Measurements from ENCODE around the gene LSG1. TPM values are rescaled to one million over a fixed set of nuclear protein-coding genes. Genes with fewer than 3 reads are reported as not detected.

The LSG1 gene
- total and polyA plus RNA-seq, 10 of the 15 experiments (the other 5 are each of a cell fraction or from before 2014, with no cell fraction given): 14.3 to 75.6 (median 54.4) TPM

GRCh38 chr3:194637541-194638400 lies 34.2 kb downstream of the LSG1 start (continued):
- TF ChIP-seq EZH2 (IDR thresholded peaks at IDR 0.05; ENCODE audit: borderline replicate concordance, control insufficient read depth, low read depth, low read length) (no peak), CBX3 (IDR thresholded peaks at IDR 0.05; ENCODE audit: borderline replicate concordance, low read depth) (no peak), POLR2A (IDR thresholded peaks at IDR 0.05; ENCODE audit: low read depth, low read length) (no peak), ZBTB40 (IDR thresholded peaks at IDR 0.05; ENCODE audit: borderline replicate concordance) (no peak), NRF1 (conservative IDR thresholded peaks at IDR 0.05; ENCODE audit: low read depth, low read length) (no peak)

- Histone ChIP-seq H2AFZ (ENCODE audit: control insufficient read depth, low read depth, low read length) (no peak overlapping the region), H3K4me1 (ENCODE audit: control insufficient read depth, insufficient read depth, low read length) (no peaks in the 10 kb centered on the region; the same call in none of the 2 replicates), H3K27me3 (replicated peaks in 1 of 2; ENCODE audit: control insufficient read depth in 2 of 2, insufficient read depth in 2 of 2, low read length in 1 of 2) (no peaks in the 10 kb centered on the region), H3K9ac (ENCODE audit: control insufficient read depth, insufficient read depth, low read length) (no peak overlapping the region), H3K79me2 (ENCODE audit: control insufficient read depth, insufficient read depth, low read length) (no peaks in the 10 kb centered on the region), H3K4me3 (no peak overlapping the region), H3K4me2 (ENCODE audit: control insufficient read depth, insufficient read depth) (no peak overlapping the region), H3K36me3 (ENCODE audit: control insufficient read depth in 2 of 2, insufficient read depth in 2 of 2, low read length in 1 of 2) (peaks cover 6 to 10% of the 10 kb centered on the region in 2 experiments), H4K20me1 (ENCODE audit: control insufficient read depth, insufficient read depth) (no peaks in the 10 kb centered on the region), H3K9me3 (replicated peaks; ENCODE audit: control insufficient read depth, insufficient read depth, low read length) (no peaks in the 10 kb centered on the region; the same call in 2 of the 3 replicates), H3K27ac (ENCODE audit: control insufficient read depth, insufficient read depth) (no peak overlapping the region)
- DNase-seq (ENCODE audit: low read depth, low spot score) (no peak), ATAC-seq (no peak), FAIRE-seq (no peak)
- RAD21 ChIA-PET (ENCODE audit: unreplicated experiment): no interaction called here
- POLR2A ChIA-PET: interaction anchor here (0.6 kb wide), 1 partner anchor 58 kb away, joined by 8 read pairs; no protein-coding TSS in a partner anchor
- intact Hi-C loops (cut with micrococcal nuclease; ENCODE audit: unreplicated experiment) (no loop called here), in situ Hi-C loops (cut with MboI) (no loop called here)
- WGBS (ENCODE audit: insufficient coverage, insufficient replicate concordance, low lambda C conversion rate, missing lambda C conversion rate): 67% methylated on average over 3 of the region's 3 CpGs
- CTCF ChIA-PET: interaction anchor here (0.6 kb wide), 1 partner anchor 265 kb away, joined by 3 read pairs; no protein-coding TSS in a partner anchor
- SMC1A ChIA-PET (ENCODE audit: uncharacterized antibody, unreplicated experiment): no interaction called here
- BruUV-seq (replicated peaks): no TSS peak
- TF ChIP-seq MEF2A (IDR thresholded peaks at IDR 0.05; ENCODE audit: insufficient read depth, low read depth, low read length) (no peak), POLR2AphosphoS2 (IDR thresholded peaks at IDR 0.05; ENCODE audit: low read depth, low read length) (no peak), PML (IDR thresholded peaks at IDR 0.05; ENCODE audit: low read length) (no peak), BRCA1 (IDR thresholded peaks at IDR 0.05; ENCODE audit: low read depth, low read length) (no peak), ZZZ3 (IDR thresholded peaks at IDR 0.05; ENCODE audit: control insufficient read depth, insufficient read length, low read depth) (no peak), IKZF2 (IDR thresholded peaks at IDR 0.05) (no peak), RFX5 (IDR thresholded peaks at IDR 0.05; ENCODE audit: low read depth, low read length) (no peak), JUNB (IDR thresholded peaks at IDR 0.05) (no peak), SIX5 (IDR thresholded peaks at IDR 0.05; ENCODE audit: low read depth, low read length, severe bottlenecking) (no peak), EP300 (IDR thresholded peaks at IDR 0.05; ENCODE audit: borderline replicate concordance in 1 of 2, control insufficient read depth in 1 of 2, low read depth in 2 of 2, low read length in 2 of 2) (no peak)
- TF ChIP-seq, protein P1, sequence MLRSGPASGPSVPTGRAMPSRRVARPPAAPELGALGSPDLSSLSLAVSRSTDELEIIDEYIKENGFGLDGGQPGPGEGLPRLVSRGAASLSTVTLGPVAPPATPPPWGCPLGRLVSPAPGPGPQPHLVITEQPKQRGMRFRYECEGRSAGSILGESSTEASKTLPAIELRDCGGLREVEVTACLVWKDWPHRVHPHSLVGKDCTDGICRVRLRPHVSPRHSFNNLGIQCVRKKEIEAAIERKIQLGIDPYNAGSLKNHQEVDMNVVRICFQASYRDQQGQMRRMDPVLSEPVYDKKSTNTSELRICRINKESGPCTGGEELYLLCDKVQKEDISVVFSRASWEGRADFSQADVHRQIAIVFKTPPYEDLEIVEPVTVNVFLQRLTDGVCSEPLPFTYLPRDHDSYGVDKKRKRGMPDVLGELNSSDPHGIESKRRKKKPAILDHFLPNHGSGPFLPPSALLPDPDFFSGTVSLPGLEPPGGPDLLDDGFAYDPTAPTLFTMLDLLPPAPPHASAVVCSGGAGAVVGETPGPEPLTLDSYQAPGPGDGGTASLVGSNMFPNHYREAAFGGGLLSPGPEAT (IDR thresholded peaks at IDR 0.05; ENCODE audit: low read depth): no peak
- TF ChIP-seq, protein P2, sequence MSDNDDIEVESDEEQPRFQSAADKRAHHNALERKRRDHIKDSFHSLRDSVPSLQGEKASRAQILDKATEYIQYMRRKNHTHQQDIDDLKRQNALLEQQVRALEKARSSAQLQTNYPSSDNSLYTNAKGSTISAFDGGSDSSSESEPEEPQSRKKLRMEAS (IDR thresholded peaks at IDR 0.05; ENCODE audit: low read depth, low read length): no peak
Measured at GRCh38 chr3:194637066-194637465, 34.9 kb downstream of the LSG1 start.
